HT1080 (cell line): ENCODE measurements around the gene ARRDC2. TPM values are rescaled to one million over a fixed set of nuclear protein-coding genes. Genes with fewer than 3 reads are reported as not detected.
A peak's percentile ranks its signal among the peaks of the same experiment; 100 is the strongest.

Experiments
- DNase-seq: peaks from one replicate; pipeline ENCODE4 v3.0.0-alpha.2; 2015; ENCODE audit warnings: low read depth
- small RNA-seq: library from RNA; depleted of rRNA; stranded (forward); fragments of <200 nt; gene quantifications from one replicate; pipeline ENCODE3, GENCODE V24; 2014
- total RNA-seq: library from RNA; depleted of rRNA; stranded (reverse); fragments of >200 nt; shearing (Covaris generic); gene quantifications from 2 replicates; pipeline ENCODE4 v1.2.3, GENCODE V29; 2014; rRNA removed

ARRDC2 gene
- total RNA-seq, 1 experiment from 2014 or later, result 10.3 TPM

- no peak for DNase-seq
These were observed 49.6 kb downstream of the ARRDC2 start for GRCh38 chr19:18057557-18057956.

- peak; percentile 36 for DNase-seq
These were observed 50.4 kb downstream of the ARRDC2 start for GRCh38 chr19:18058208-18059009.

GRCh38 chr19:18059297-18059696 lies 51.3 kb downstream of the ARRDC2 start:
- no peak for DNase-seq

- DNase-seq, result no peak
These were observed 51.9 kb downstream of the ARRDC2 start for GRCh38 chr19:18059902-18060301.

- DNase-seq, result no peak
These were observed 52.5 kb downstream of the ARRDC2 start for GRCh38 chr19:18060472-18060871.

- no peak for DNase-seq
These were observed 54.1 kb downstream of the ARRDC2 start for GRCh38 chr19:18062028-18062427.

- DNase-seq, result peak; percentile 54
These were observed 55.5 kb downstream of the ARRDC2 start for GRCh38 chr19:18063463-18063862.

Small RNA genes lying within 50 kb of the gene (small RNA-seq; reads per million reads assigned to genes)
- not detected for gene RNA5SP468

Other genes starting within 250 kb of the ARRDC2 start
- 0.20 TPM in 1 of 2 replicates, not detected in the other for gene B3GNT3, start 213.0 kb upstream of the ARRDC2 start, total RNA-seq
- gene INSL3, start 186.7 kb upstream of the ARRDC2 start, total RNA-seq, result not detected in 2 replicates
- 0.06 TPM in 1 of 2 replicates, not detected in the other for gene JAK3, start 160.2 kb upstream of the ARRDC2 start, total RNA-seq
- 2,013 and 2,102 TPM in 2 replicates for gene RPL18A, start 148.3 kb upstream of the ARRDC2 start, total RNA-seq
- not detected in 2 replicates for gene SLC5A5, start 136.2 kb upstream of the ARRDC2 start, total RNA-seq
- 50.8 and 70.0 TPM in 2 replicates for gene CCDC124, start 75.2 kb upstream of the ARRDC2 start, total RNA-seq
- not detected in 2 replicates for gene KCNN1, start 41.1 kb upstream of the ARRDC2 start, total RNA-seq
- 0.13 and 1.0 TPM in 2 replicates for gene IL12RB1, start 78.8 kb downstream of the ARRDC2 start, total RNA-seq
- 1.4 and 2.3 TPM in 2 replicates for gene MAST3, start 89.6 kb downstream of the ARRDC2 start, total RNA-seq
- 17.5 and 21.1 TPM in 2 replicates for gene PIK3R2, start 145.0 kb downstream of the ARRDC2 start, total RNA-seq
- gene IFI30, start 165.6 kb downstream of the ARRDC2 start, total RNA-seq, result 1.5 and 2.3 TPM in 2 replicates
- 17.0 and 23.4 TPM in 2 replicates for gene MPV17L2, start 185.0 kb downstream of the ARRDC2 start, total RNA-seq
- 1.3 and 2.4 TPM in 2 replicates for gene RAB3A, start 195.9 kb downstream of the ARRDC2 start, total RNA-seq
- gene PDE4C, start 218.3 kb downstream of the ARRDC2 start, total RNA-seq, result 0.13 TPM in 1 of 2 replicates, not detected in the other